Retinal pigment epithelial cell (primary cell): ENCODE data around the gene POMC.

Experiments used
- DNase-seq: peaks from one replicate; pipeline ENCODE4 v3.0.0-alpha.2; 2010; ENCODE audit warnings: low read depth
- H3K4me3 ChIP-seq: 2 replicates; pipeline ENCODE4 v1.5.1; 2011; ENCODE audit warnings: mild to moderate bottlenecking, low read length, control low read depth, moderate library complexity
- CTCF ChIP-seq: conservative IDR thresholded peaks from 2 replicates; pipeline ENCODE4 v1.5.1; 2011; ENCODE audit warnings: low read depth, low read length, control low read depth, inconsistent platforms

The POMC gene

GRCh38 chr2:25204190-25204838 lies 35.9 kb upstream of the POMC start:
- peak overlapping the region; percentile 25 for H3K4me3 ChIP-seq
- TF ChIP-seq CTCF: no peak
- DNase-seq: no peak

- no peak for DNase-seq
- H3K4me3 ChIP-seq: no peak overlapping the region
- TF ChIP-seq CTCF: no peak
These were observed 33.9 kb upstream of the POMC start for GRCh38 chr2:25202275-25202674.

- no peak overlapping the region for H3K4me3 ChIP-seq
- TF ChIP-seq CTCF: no peak
- DNase-seq: no peak
These were observed 33.4 kb upstream of the POMC start for GRCh38 chr2:25201794-25202193.

GRCh38 chr2:25201265-25201664 lies 32.9 kb upstream of the POMC start:
- H3K4me3 ChIP-seq: no peak overlapping the region
- no peak for DNase-seq
- TF ChIP-seq CTCF: peak; percentile 42

GRCh38 chr2:25198576-25198975 lies 30.2 kb upstream of the POMC start:
- H3K4me3 ChIP-seq: no peak overlapping the region
- TF ChIP-seq CTCF: no peak
- DNase-seq: no peak

- no peak for DNase-seq
- no peak overlapping the region for H3K4me3 ChIP-seq
- no peak for TF ChIP-seq CTCF
These were observed 29.8 kb upstream of the POMC start for GRCh38 chr2:25198209-25198525.

GRCh38 chr2:25197336-25198208 lies 29.2 kb upstream of the POMC start:
- DNase-seq: no peak
- no peak for TF ChIP-seq CTCF
- no peak overlapping the region for H3K4me3 ChIP-seq
